CD8-positive, alpha-beta memory T cell (primary cell): ENCODE data around the gene ZNF205. TPM values are rescaled to one million over a fixed set of nuclear protein-coding genes. Genes with fewer than 3 reads are reported as not detected.

Source experiments
- CTCF ChIA-PET: fragments of 350-600 bp; sonication (Branson Sonifier 250); formaldehyde crosslinking; loops from one replicate; lab custom pipeline; 2021; ENCODE audit warnings: antibody characterized with exemption; lab: Charles Lee
- POLR2A ChIA-PET: fragments of 350-600 bp; sonication (Branson Sonifier 250); formaldehyde crosslinking; loops from one replicate; lab custom pipeline; 2021; ENCODE audit warnings: antibody characterized with exemption; lab: Charles Lee
- DNase-seq, 5 donors: peaks; one replicate each; pipeline versions ENCODE4 v3.0.0 to v3.0.0-alpha.2; 2020 to 2022; ENCODE audit warnings: mixed read lengths in 1 of 5
- H3K27ac ChIP-seq: one replicate; pipeline ENCODE4 v1.7.0; 2013; ENCODE audit warnings: low read depth, mild to moderate bottlenecking, low read length, moderate library complexity
- H3K27me3 ChIP-seq: 2 replicates; pipeline ENCODE4 v1.7.0; 2013; ENCODE audit warnings: low read length, mild to moderate bottlenecking; ENCODE audit not compliant: insufficient read depth, poor library complexity, severe bottlenecking
- H3K36me3 ChIP-seq: 2 replicates; pipeline ENCODE4 v1.7.0; 2013; ENCODE audit warnings: mild to moderate bottlenecking, low read length, moderate library complexity; ENCODE audit not compliant: insufficient read depth
- H3K4me1 ChIP-seq: 2 replicates; pipeline ENCODE4 v1.7.0; 2013; ENCODE audit warnings: mild to moderate bottlenecking, low read length, moderate library complexity; ENCODE audit not compliant: insufficient read depth
- H3K4me3 ChIP-seq: 2 replicates; pipeline ENCODE4 v1.7.0; 2013; ENCODE audit warnings: mild to moderate bottlenecking, low read length
- H3K9me3 ChIP-seq: 2 replicates; pipeline ENCODE4 v1.7.0; 2013; ENCODE audit warnings: mild to moderate bottlenecking, low read length
- H3K27ac Mint-ChIP-seq, 8 donors: one replicate each; pipeline ENCODE4 v1.8.0; 2020 to 2021; ENCODE audit warnings: mixed read lengths in 8 of 8, mild to moderate bottlenecking in 6 of 8, inconsistent platforms in 3 of 8, moderate library complexity in 3 of 8
- H3K27me3 Mint-ChIP-seq, 2 donors: one replicate each; pipeline ENCODE4 v1.8.0; 2020 to 2021; ENCODE audit warnings: mixed read lengths in 2 of 2, mild to moderate bottlenecking in 1 of 2, moderate library complexity in 1 of 2
- H3K36me3 Mint-ChIP-seq, 3 donors: one replicate each; pipeline ENCODE4 v1.8.0; 2020 to 2021; ENCODE audit warnings: mixed read lengths in 3 of 3, inconsistent platforms in 1 of 3, mild to moderate bottlenecking in 1 of 3
- H3K4me1 Mint-ChIP-seq, 3 donors: one replicate each; pipeline ENCODE4 v1.8.0; 2020 to 2021; ENCODE audit warnings: mixed read lengths in 3 of 3, inconsistent platforms in 1 of 3, mild to moderate bottlenecking in 1 of 3
- H3K4me3 Mint-ChIP-seq, 7 donors: one replicate each; pipeline ENCODE4 v1.8.0; 2020 to 2021; ENCODE audit warnings: mixed read lengths in 7 of 7, mild to moderate bottlenecking in 6 of 7, moderate library complexity in 4 of 7, inconsistent platforms in 2 of 7
- H3K9me3 Mint-ChIP-seq, 5 donors: one replicate each; pipeline ENCODE4 v1.8.0; 2020 to 2022; ENCODE audit warnings: mixed read lengths in 5 of 5, mild to moderate bottlenecking in 3 of 5, moderate library complexity in 2 of 5, inconsistent platforms in 1 of 5
- polyA plus RNA-seq: library from polyadenylated mRNA; unstranded; fragments of 300-500 nt; fragmentation: Illumina TruSeq; gene quantifications from one replicate; pipeline ENCODE4 v1.2.3, GENCODE V29; 2021
- total RNA-seq, 2 experiments: library from RNA; stranded (reverse); gene quantifications; one replicate each; pipeline ENCODE4 v1.2.3, GENCODE V29; 2021

The ZNF205 gene
- total RNA-seq (under 1 TPM in 1 of 2 experiments, not detected in 1; 0.11 TPM), polyA plus RNA-seq (not detected)

DNA sequence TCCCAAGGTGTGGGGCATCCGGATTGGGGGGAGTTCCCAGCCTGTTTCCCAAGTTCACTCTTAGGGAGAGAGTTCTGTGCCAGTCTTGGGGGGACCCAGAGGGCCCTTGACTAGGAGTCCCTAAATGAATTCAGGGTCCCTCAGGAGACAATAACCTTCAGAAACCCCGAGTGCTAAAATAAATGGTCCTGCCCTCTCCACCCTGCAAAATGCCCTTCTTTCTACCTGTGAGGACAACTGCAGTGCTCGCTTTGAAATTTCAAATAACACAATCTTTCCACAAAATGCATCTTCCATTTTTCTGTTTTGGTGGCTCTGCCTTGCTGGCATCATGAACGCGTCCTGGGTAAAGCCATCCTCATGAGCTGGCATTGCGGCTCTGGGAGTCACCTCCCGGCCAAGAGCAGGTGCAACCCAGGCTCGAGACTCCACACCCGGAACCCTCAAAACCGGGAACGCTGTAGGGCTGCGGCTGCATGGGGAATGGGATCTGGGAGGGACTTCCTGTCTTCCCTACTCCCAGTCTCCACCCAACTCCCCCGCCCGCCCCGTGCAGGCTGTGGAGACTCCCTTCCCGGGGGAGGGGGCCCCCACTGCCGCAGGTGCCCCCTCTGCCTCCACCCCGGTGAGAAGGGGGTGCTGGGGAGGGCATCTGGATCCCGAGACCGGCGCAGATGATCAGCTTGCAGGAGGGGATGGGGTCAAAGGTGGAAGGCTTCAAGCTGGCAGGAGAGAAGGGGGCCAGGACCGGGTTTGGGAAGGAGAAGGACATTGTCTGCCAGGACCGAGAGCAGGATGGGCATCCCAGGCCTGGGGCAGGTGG, at the start of gene ZNF205:
TSS of gene ZNF205 (plus strand) at position 529 of the 823 bp plus-strand sequence. CDS start 845 bp downstream, outside the sequence.
- H3K4me1 Mint-ChIP-seq, result peaks cover 2 to 5% (median 2%) of the 10 kb centered on the region in 3 donors
- no peaks in the 10 kb centered on the region for H3K9me3 ChIP-seq
- no peaks in the 10 kb centered on the region for H3K9me3 Mint-ChIP-seq
- H3K27ac Mint-ChIP-seq, result peak within 1 kb of the TSS in 1 of 8 donors; percentile 6
- H3K36me3 ChIP-seq, result no peaks in the 10 kb centered on the region
- H3K4me3 Mint-ChIP-seq, result peak within 1 kb of the TSS in 1 of 7 donors; percentile 37
- peaks cover 3% of the 10 kb centered on the region for H3K4me1 ChIP-seq
- ChIA-PET CTCF (interaction anchor here (1.0 to 1.7 kb wide), 3 partner anchors 11 to 37 kb away, joined by 3 to 4 read pairs (median 3); partner anchors contain the start of gene ZNF213), POLR2A (no interaction called here)
- H3K4me3 ChIP-seq, result no peak within 1 kb of the TSS
- H3K36me3 Mint-ChIP-seq, result peaks cover 0 to 5% (median 0%) of the 10 kb centered on the region in 3 donors
- peak within 1 kb of the TSS; percentile 51 for H3K27ac ChIP-seq
- H3K27me3 Mint-ChIP-seq, result peaks cover 2 to 5% of the 10 kb centered on the region in 2 donors
- DNase-seq, result no peak
- H3K27me3 ChIP-seq, result no peaks in the 10 kb centered on the region

DNA sequence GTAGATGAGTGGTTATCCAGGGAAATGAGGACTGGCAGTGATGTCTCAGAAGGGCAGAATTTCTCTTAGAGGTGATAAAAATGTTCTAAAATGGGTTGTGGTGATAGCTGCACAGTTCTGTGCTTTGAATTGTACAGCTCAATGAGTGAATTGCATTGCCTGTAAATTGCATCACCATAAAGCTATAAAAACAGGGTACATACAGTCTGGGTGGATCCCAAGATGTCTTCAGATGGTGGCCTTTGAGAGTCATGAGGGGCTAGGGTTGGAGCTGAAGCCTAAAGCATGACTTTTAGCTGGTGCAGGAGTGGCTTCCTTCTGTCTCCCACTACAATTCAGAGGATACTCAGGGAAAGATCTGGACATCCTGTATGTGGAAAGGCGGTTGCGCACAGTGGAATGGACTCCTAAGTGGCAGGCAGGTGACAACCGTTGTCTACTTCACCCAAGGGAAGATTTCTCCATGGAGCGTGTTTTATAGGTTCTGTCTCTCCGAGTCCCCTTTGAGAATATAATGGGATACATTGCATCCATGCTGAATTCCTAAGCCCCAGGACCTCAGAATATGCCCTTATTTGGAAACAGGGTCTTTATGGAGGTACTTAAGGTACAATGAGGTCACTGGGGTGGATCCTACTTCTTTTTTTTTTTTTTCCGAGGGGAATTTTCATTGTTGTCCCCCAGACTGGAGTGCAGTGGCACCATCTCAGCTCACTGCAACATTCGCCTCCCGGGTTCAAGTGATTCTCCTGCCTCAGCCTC, 48.6 kb upstream of the ZNF205 start:
- Histone ChIP-seq H3K27me3 (no peaks in the 10 kb centered on the region), H3K4me3 (no peak overlapping the region), H3K4me1 (peaks cover 51% of the 10 kb centered on the region), H3K9me3 (no peaks in the 10 kb centered on the region), H3K27ac (no peak overlapping the region), H3K36me3 (peaks cover 13% of the 10 kb centered on the region)
- peak overlapping the region; percentile 88 to 99 (median 95) for H3K27ac Mint-ChIP-seq
- no peaks in the 10 kb centered on the region for H3K27me3 Mint-ChIP-seq
- peaks cover 43 to 71% (median 63%) of the 10 kb centered on the region in 3 donors for H3K4me1 Mint-ChIP-seq
- ChIA-PET POLR2A (interaction anchor here (0.6 to 5.2 kb wide), 4 partner anchors 13 to 66 kb away, joined by 3 to 53 read pairs (median 4); no protein-coding TSS in a partner anchor), CTCF (interaction anchor here (1.0 to 10.5 kb wide), 5 partner anchors 13 to 68 kb away, joined by 3 to 99 read pairs (median 3); no protein-coding TSS in a partner anchor)
- peaks cover 0 to 2% (median 0%) of the 10 kb centered on the region in 5 donors for H3K9me3 Mint-ChIP-seq
- H3K4me3 Mint-ChIP-seq, result peak overlapping the region; percentile 98 to 100 (median 100)
- DNase-seq, result no peak
- peaks cover 10 to 38% (median 19%) of the 10 kb centered on the region in 3 donors for H3K36me3 Mint-ChIP-seq

DNA sequence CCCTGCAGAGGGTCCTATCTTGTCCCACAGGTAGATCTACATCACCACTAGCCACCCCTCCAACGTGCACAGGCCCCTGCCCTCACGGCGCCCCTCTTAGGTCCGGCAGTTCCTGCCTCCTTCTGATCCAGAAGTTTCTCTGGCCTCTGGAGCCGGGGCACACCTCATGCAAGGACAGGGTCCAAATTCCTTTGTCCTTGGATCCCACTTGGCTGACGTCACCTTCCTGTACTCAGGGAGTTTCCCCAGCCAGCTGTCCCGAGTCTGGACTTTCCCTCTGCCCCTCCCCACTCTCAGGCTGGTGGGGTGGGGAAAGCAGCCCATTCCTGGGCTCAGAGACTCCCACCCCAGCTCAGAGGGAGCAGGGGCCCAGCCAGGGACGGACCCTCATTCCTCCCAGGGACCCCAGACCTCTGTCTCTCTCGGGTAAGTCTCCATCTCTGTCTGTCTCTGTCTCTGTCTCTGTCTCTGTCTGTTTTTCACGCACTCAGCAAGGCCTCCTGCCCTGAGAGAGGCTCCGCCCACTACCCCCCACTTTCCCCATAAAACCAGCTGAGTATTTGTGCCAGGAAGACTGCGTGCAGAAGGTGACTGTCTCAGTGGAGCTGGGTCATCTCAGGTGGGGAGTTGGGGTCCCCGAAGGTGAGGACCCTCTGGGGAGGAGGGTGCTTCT, 47.2 kb upstream of the ZNF205 start, which contains the start of gene IL32:
TSS of gene IL32 (plus strand) at position 572 of the 673 bp plus-strand sequence. CDS start 172 bp downstream, outside the sequence.
- Mint-ChIP-seq H3K4me1 (peaks cover 49 to 74% (median 68%) of the 10 kb centered on the region in 3 donors), H3K36me3 (peaks cover 17 to 46% (median 28%) of the 10 kb centered on the region in 3 donors), H3K27me3 (no peaks in the 10 kb centered on the region), H3K27ac (peak within 1 kb of the TSS; percentile 88 to 99 (median 96)), H3K4me3 (peak within 1 kb of the TSS; percentile 98 to 100 (median 100)), H3K9me3 (peaks cover 0 to 2% (median 0%) of the 10 kb centered on the region in 5 donors)
- CTCF ChIA-PET, result interaction anchor here (0.6 to 10.5 kb wide), 13 partner anchors 9 to 98 kb away, joined by 3 to 99 read pairs (median 5); partner anchors contain the start of gene ZSCAN10
- peak; percentile 44 to 74 (median 65) for DNase-seq
- peaks cover 54% of the 10 kb centered on the region for H3K4me1 ChIP-seq
- H3K4me3 ChIP-seq, result peak within 1 kb of the TSS; percentile 92
- peak within 1 kb of the TSS; percentile 81 for H3K27ac ChIP-seq
- H3K36me3 ChIP-seq, result peaks cover 19% of the 10 kb centered on the region
- H3K27me3 ChIP-seq, result no peaks in the 10 kb centered on the region
- POLR2A ChIA-PET, result interaction anchor here (0.9 to 5.2 kb wide), 8 partner anchors 11 to 93 kb away, joined by 3 to 53 read pairs (median 6); partner anchors contain the start of gene ZSCAN10
- no peaks in the 10 kb centered on the region for H3K9me3 ChIP-seq

DNA sequence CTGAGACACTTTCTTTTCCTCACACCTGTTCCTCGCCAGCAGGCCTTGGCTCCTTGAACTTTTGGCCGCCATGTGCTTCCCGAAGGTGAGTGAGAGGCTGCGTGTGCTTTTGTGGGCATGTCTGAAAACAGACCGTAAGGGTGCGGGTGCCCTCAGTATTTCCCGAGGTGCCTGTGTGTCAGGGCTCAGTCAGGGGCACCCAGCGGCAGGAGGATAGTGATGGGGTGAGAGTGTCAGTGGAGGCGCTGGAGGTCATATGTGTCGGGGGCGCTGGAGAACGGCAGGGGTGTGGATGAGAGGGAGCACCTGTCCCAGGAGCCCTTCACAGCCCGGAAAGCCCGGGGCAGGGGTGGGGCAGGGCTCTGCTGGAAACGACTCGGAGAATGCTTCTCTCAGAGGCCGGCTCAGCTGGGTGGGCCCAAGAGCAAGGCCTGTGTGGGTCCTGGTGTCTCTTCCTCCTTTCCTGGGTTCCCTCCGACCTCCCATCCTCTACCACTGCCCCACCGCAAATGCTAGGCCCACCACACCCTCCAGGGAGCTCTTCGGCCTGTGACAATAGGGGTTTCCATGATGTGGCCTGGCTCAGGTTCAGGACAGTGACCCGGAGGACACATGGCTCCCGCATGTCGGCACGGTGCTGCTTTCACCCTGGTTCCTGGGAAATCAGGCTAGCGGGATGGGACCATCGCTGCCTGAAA, 46.5 kb upstream of the ZNF205 start:
- peak overlapping the region; percentile 92 for H3K4me3 ChIP-seq
- POLR2A ChIA-PET, result interaction anchor here (1.0 to 5.2 kb wide), 9 partner anchors 11 to 93 kb away, joined by 3 to 53 read pairs (median 5); partner anchors contain the start of gene ZSCAN10
- H3K27ac ChIP-seq, result peak overlapping the region; percentile 81

DNA sequence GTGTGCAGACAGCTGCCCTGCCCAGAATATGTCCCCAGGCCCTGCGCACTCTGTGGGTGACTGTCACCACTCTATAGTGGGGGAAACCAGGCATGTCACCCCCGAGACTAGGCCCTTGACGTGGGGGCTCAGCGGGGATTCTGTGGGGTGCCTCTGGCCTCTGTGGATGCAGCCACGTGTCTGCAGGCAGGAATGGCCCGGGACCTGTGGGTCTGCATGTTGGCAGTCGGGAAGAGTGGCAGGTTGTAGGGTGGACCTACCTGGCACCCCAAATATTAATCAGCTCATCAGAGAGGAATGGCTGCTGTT, 46.0 kb upstream of the ZNF205 start:
- Histone ChIP-seq H3K36me3 (peaks cover 19% of the 10 kb centered on the region), H3K9me3 (no peaks in the 10 kb centered on the region), H3K4me3 (peak overlapping the region; percentile 92), H3K27me3 (no peaks in the 10 kb centered on the region), H3K27ac (peak overlapping the region; percentile 81), H3K4me1 (peaks cover 61% of the 10 kb centered on the region)
- no peaks in the 10 kb centered on the region for H3K27me3 Mint-ChIP-seq
- ChIA-PET CTCF (interaction anchor here (0.7 to 10.5 kb wide), 6 partner anchors 11 to 66 kb away, joined by 3 to 99 read pairs (median 8); no protein-coding TSS in a partner anchor), POLR2A (interaction anchor here (1.0 to 5.2 kb wide), 7 partner anchors 10 to 92 kb away, joined by 3 to 53 read pairs (median 4); partner anchors contain the start of gene ZSCAN10)
- H3K4me3 Mint-ChIP-seq, result peak overlapping the region; percentile 98 to 100 (median 100)
- H3K27ac Mint-ChIP-seq, result peak overlapping the region; percentile 88 to 99 (median 96)
- H3K4me1 Mint-ChIP-seq, result peaks cover 57 to 80% (median 73%) of the 10 kb centered on the region in 3 donors
- DNase-seq, result no peak
- H3K36me3 Mint-ChIP-seq, result peaks cover 18 to 50% (median 30%) of the 10 kb centered on the region in 3 donors
- H3K9me3 Mint-ChIP-seq, result peaks cover 0 to 2% (median 0%) of the 10 kb centered on the region in 5 donors

More for the DNA sequence above, 46.5 kb upstream of the ZNF205 start:
- Mint-ChIP-seq H3K27ac (peak overlapping the region; percentile 88 to 99 (median 96)), H3K27me3 (no peaks in the 10 kb centered on the region), H3K4me3 (peak overlapping the region; percentile 98 to 100 (median 100)), H3K9me3 (peaks cover 0 to 2% (median 0%) of the 10 kb centered on the region in 5 donors), H3K4me1 (peaks cover 52 to 75% (median 68%) of the 10 kb centered on the region in 3 donors), H3K36me3 (peaks cover 18 to 49% (median 30%) of the 10 kb centered on the region in 3 donors)
- peaks cover 56% of the 10 kb centered on the region for H3K4me1 ChIP-seq
- CTCF ChIA-PET, result interaction anchor here (0.6 to 10.5 kb wide), 14 partner anchors 11 to 97 kb away, joined by 3 to 99 read pairs (median 4); partner anchors contain the start of gene ZSCAN10
- H3K36me3 ChIP-seq, result peaks cover 19% of the 10 kb centered on the region
- H3K9me3 ChIP-seq, result no peaks in the 10 kb centered on the region
- H3K27me3 ChIP-seq, result no peaks in the 10 kb centered on the region
- peak in 1 of 5 donors; percentile 52 for DNase-seq

DNA sequence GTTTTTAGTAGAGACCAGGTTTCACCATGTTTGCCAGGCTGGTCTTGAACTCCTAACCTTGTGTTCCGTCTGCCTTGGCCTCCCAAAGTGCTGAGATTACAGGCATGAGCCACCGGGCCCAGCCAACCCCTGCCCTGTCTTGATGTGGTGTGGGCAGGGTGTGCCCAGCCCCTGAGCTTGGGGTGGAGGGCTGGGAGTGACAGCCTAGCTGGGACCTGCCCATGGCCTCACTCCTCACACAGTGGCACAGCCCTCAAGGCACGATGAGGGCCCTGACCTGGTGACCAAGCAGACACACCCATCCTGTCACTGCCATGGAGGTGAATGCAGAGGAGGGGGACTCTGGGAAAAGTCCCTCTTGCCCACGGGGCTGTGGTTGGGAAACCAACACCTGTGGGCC, 43.9 kb upstream of the ZNF205 start:
- no peak for DNase-seq
- H3K4me3 Mint-ChIP-seq, result peak overlapping the region; percentile 98 to 100 (median 100)

More for the DNA sequence above, 43.9 kb upstream of the ZNF205 start:
- Mint-ChIP-seq H3K27ac (peak overlapping the region; percentile 92 to 99 (median 96)), H3K9me3 (peaks cover 0 to 2% (median 0%) of the 10 kb centered on the region in 5 donors), H3K36me3 (peaks cover 18 to 50% (median 30%) of the 10 kb centered on the region in 3 donors), H3K27me3 (no peaks in the 10 kb centered on the region), H3K4me1 (peaks cover 65 to 82% (median 79%) of the 10 kb centered on the region in 3 donors)
- ChIA-PET CTCF (interaction anchor here (1.2 to 10.5 kb wide), 5 partner anchors 9 to 59 kb away, joined by 3 to 99 read pairs (median 7); no protein-coding TSS in a partner anchor), POLR2A (interaction anchor here (5.2 kb wide), 1 partner anchor 8 kb away, joined by 53 read pairs; no protein-coding TSS in a partner anchor)
- H3K9me3 ChIP-seq, result no peaks in the 10 kb centered on the region
- peak overlapping the region; percentile 16 for H3K27ac ChIP-seq
- peaks cover 19% of the 10 kb centered on the region for H3K36me3 ChIP-seq
- no peaks in the 10 kb centered on the region for H3K27me3 ChIP-seq
- peaks cover 73% of the 10 kb centered on the region for H3K4me1 ChIP-seq
- peak overlapping the region; percentile 92 for H3K4me3 ChIP-seq
